Medulla oblongata (tissue), 1 donor: ENCODE data around the gene P2RX2.

ENCODE experiments used
- DNase-seq: peaks from one replicate; pipeline ENCODE4 v3.0.0-alpha.2; 2015; ENCODE audit errors: extremely low spot score

P2RX2 gene

GRCh38 chr12:132619386-132620112, 973 bp downstream of the P2RX2 start:
- DNase-seq: no peak

GRCh38 chr12:132620113-132620898, 1.7 kb downstream of the P2RX2 start:
- no peak for DNase-seq

GRCh38 chr12:132620899-132621656, 2.5 kb downstream of the P2RX2 start:
- DNase-seq: no peak

DNA sequence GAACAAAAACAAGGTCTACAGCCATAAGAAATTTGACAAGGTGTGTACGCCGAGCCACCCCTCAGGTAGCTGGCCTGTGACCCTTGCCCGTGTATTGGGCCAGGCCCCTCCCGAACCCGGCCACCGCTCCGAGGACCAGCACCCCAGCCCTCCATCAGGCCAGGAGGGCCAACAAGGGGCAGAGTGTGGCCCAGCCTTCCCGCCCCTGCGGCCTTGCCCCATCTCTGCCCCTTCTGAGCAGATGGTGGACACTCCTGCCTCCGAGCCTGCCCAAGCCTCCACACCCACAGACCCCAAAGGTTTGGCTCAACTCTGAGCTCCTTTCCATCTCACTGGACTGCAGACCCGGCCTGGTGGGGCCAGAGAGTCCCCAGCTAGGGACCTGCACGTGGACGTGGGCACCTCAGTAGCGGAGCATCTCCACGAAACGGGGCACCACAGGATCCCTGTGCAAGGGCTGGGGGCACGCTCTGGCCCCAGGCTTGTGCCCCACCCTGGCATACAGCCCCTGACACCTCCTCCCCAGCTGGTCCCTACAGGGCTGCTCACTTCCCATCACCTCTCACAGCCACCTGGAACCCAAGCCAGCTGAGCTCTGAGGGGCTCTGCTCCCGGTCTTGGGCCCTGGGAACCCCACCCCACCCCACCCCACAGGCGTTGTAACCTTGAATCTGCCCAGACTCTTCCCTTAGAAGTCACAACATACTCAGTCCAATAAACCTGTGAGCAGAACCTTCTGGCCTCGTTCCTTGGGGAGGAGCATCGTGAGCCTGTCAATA, 3.3 kb downstream of the P2RX2 start:
- DNase-seq: no peak

GRCh38 chr12:132622437-132623071, 4.0 kb downstream of the P2RX2 start:
- no peak for DNase-seq

DNA sequence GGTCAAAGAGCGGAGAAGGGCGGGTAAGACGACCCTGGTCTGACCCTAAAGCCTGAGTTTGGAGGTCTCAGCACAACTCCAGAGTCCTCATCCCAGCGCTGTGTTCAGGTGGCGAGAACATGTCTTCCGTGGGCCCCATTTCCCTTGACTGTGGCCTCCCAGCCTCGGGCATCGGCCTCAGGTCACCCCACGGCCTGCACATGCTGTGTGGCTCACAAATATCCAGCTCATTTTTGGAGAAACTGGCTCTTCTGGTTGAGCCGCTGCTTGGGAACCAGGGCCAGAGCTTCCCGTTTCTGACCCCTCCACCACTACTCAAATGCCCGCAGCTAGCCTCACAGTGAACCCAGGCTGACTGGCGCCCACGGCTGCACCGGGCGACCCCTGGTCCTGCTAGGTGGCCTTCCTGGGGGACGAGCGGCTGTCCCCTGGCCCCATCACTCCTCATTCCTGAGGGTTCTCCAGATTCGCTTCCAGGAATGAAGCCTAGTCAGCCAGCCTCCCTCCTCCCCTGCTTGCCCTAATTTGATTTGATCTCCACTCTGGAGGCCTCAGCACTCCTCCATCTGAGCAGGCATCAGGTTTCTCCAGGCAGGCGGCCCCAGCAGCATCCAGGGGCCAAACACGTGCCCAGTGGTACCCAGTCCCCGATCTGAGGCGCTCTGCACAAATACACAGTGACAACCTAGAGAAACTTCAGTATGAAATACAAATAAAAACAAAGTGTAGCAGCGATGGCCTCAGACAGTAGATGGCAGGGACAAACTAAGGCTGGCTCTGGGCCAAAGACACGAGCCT, 4.7 kb downstream of the P2RX2 start:
- DNase-seq: no peak

DNA sequence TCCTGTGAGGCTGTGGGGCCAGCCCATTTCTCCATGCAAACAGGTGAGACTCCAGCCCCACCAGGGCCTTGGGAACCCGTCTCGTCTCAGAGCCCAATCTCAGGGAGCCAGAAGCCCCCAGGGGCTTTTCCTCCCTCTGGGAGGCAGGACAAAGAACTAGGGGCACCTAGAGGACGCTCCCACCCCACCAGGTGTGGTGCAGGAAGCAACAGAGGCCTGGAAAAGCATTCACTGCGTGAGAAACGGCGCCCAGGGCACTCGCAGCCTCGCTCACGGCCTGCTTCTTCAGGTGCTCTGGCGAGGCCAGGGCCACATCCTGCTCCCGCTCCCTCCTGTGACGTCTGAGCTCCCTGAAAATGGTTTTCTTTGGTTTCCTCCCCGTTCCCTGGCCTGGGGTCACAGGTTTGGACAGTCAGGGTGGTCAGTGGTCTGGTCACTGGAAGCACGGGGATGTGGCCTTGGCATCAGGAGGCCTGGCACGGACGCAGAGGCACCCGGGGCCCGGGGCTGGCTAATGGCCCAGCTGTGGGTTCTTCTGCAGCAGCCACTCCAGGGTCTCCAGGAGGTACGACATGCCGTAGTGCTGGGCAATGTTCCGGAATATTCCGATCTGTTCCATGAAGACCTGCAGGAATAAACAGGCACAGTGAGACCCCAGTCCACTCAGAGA, 5.7 kb downstream of the P2RX2 start:
- DNase-seq: no peak

DNA sequence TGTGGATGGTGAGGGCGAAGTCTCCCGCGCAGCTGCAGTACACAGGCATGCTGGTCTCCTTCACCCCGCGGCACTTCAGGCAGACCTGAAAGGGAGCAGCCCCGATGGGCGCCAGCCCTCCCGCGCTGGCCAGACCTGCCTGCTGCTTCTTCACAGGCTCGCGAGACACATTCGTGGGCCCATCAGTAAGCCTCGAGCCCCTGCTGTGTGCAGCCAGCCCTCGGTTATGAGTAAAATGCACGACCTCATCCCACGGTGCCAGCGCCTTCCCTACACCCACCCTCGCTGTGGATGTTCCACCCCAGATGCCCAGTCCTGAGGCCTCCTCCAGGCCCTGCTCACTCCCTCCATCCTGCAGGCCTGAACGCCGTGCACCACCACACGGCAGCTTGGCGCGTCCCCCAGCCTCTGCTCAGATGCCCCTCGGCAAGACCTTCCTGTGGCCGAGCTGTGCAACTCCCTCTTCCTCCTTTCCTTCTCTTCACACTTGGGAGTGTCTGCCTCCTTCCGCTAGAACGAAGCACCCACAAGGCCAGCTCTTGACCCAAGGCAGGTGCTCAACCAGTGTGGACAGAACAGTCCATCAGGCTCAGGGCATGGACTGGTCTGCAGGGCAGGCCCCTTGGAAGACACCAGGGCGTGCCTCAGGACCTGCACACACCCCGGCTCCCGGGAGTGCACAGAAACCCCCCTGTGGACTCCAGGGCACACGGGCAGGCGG, 6.5 kb downstream of the P2RX2 start:
- no peak for DNase-seq

DNA sequence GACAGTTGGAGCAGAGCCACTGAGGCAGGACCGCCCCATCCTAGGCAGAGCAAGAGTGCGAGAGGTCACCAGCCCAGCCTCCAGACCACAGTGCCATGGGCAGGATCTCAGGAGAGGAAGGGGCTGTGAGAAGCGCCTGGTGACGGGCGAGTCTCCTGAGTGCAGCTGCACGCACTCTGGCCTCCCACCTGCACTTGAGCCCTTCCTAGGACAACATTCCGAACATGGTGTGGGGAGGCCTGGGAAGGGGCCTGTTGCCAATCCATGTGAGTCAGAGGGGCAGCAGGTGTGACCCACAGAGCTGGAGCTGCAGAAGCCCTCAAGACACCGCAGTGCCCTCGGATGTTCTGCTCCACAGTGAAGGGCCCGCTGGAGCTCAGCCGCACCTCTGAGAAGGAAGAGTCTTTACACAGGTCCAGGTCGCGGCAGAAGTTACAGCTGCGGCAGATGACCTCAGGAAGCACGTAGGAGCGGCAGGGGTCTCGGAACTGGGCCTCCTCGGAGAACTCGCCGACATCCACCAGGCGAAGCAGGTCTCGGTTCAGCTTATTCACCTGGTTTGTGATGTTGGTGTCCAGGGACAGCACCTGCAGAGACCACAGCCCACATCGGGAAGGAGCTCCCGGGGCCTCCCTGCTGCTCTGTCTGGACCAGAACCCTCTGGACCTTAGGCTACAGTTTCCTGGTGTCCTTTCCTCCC, 7.3 kb downstream of the P2RX2 start:
- DNase-seq: no peak

GRCh38 chr12:132629330-132629729, 10.8 kb downstream of the P2RX2 start:
- DNase-seq: no peak

- DNase-seq: no peak
Measured at GRCh38 chr12:132630672-132631071, 12.1 kb downstream of the P2RX2 start.

DNA sequence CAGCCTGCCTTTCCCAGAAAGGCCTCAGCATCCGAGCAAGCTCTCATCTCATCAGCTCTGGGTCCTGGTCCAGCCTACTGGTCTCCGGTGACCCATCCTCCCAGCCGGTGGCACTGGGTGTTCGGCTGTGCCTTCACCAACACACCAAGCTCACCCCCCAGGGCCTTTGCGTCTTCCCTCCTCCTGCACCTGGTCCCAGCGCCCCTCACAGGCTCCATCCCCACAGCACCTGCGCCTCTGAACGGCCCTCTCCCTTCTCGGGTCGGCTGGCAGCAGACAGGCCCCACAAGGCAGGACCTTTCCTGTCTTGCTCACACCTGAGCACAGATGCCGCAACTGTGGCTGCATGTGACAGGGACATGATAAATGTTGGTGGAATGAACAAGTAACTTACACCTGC, 13.1 kb downstream of the P2RX2 start:
- no peak for DNase-seq

DNA sequence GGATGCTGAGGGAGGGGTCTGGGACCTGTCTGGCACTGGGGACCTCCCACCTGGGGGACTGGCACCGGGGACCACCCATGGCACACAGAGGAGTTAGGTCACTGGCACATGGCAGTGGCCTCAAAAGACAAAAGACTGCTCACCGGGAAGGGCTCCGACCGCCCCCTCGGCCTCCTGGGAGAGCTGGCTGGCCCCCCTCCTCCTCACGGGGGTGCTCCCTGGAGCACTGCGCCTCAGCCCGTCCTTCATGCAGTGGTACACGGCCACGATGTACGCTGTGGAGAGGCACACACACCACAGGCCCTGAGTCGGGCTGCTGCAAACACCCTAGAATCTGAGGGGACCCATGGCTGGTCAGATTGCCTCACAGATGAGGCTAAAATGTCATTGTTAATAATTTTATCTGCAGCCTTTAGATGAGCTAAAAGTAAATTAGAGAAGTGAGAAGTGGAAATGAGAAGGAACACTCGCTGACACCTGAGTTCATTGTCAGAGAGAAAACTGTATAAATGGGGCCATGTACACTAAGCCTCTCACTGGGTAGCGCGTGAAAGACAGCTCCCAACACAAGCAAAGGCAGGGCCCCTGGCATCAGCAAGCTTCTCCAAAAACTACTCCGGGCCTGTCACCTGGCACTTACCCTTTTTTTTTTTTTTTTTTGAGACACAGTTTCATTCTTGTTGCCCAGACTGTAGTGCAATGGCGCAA, 14.1 kb downstream of the P2RX2 start:
- no peak for DNase-seq

DNA sequence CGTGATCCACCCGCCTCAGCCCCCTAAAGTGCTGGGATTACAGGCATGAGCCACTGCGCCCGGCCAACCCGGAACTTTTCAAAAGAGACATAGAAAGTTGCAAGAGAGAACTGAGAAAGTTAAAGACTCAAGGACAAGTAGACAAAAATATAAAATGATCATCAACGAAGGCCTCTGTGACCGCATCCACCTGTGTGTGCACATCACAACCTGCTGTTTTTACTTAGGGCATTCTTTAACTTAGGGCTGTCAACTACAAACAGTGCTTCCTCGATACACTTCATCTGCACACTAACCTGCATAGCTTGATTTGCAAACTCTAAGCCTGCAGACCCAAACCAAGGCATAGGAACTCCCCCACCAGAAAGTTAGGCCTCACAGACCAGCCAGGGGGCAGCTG, 14.8 kb downstream of the P2RX2 start:
- DNase-seq: no peak

- no peak for DNase-seq
Measured at GRCh38 chr12:132633901-132634300, 15.3 kb downstream of the P2RX2 start.

DNA sequence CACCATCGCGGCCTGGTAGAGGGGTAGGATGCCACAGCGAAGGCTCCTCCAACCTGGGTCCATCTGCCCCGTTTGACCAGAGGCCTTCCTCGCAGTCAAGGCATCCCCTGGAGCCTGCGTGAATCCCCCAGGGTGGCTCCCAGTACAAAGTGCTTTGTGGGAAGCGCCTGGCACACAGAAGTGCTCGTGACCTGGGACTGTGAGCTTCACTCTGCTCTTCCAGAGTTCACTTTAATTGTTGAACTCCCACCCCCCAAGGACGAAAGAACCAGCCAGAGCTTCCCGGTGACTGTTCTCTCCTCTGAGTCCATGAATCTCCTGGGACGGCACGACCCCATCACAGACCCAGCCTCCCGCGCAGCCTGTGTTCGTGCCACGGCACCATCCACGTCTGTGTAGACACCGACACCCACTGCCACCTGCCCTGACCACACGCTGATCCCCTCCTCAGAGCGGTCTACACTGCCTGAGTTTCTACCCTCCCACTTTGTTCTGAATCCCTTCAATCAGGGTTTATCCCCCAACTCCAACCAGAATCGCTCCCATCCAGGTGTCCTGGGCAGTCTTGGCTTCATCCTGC, 15.9 kb downstream of the P2RX2 start:
- no peak for DNase-seq

DNA sequence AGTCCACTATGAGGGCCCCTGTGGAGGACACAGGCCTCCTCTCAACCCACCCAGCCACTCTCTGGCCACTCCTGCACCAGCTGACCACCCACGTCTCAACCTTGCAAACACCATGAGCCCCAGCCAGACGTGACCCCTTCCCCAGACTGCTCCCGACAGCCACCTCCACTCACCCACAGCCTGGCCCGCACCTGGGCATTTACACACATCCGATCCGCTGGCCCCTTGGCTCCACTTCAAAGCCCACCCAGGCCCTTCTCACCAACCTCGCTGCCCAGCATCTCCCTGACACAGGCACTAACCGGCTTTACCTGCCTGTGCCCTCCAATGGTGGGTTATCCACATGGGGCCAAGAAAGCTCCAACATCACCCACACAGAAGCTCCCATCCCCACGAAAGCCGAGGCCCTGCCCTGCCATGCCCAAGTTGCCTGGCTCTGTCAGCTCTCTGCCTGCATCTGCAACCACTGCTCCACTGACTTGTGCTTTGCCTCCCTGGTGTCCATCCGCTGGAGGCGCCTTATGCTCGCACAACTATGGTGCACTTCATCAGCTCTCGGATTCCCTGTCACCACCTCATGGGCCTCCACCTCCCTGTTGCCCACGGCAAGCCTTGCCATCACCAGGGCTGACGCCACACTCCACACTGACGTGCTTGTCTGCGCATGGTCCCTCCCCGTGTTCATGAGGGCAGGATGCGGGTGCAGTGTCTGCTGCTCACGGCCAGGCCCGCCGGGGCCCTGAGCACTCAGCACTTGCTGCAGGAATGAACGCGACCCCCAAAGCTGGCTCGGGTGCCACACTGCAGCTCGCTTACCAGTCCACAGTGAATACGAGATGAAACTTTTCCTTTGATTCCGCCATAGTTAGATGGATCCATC, 16.7 kb downstream of the P2RX2 start:
- DNase-seq: no peak
